Endothelial cell of umbilical vein (primary cell): ENCODE measurements around the gene PEAR1.

ENCODE experiments used
- EZH2 ChIP-seq: IDR thresholded peaks from 2 replicates; pipeline ENCODE4 v1.6.1; 2012; ENCODE audit warnings: borderline replicate concordance, low read depth, mild to moderate bottlenecking, moderate library complexity, low read length, inconsistent platforms; ENCODE audit not compliant: severe bottlenecking
- FOS ChIP-seq: IDR thresholded peaks from 2 replicates; pipeline ENCODE4 v1.6.1; 2011; ENCODE audit warnings: mild to moderate bottlenecking, low read length, moderate library complexity, borderline replicate concordance; ENCODE audit not compliant: insufficient read depth
- GATA2 ChIP-seq: IDR thresholded peaks from 2 replicates; pipeline ENCODE4 v1.7.0; 2011; ENCODE audit warnings: low read depth, mild to moderate bottlenecking, moderate library complexity, mixed read lengths, low read length; ENCODE audit not compliant: insufficient read length, insufficient read depth
- MYC ChIP-seq: IDR thresholded peaks from one replicate; pipeline ENCODE4 v1.6.1; 2011; ENCODE audit warnings: mild to moderate bottlenecking, low read depth, low read length
- POLR2A ChIP-seq: IDR thresholded peaks from 2 replicates; pipeline ENCODE4 v1.6.1; 2012; ENCODE audit warnings: low read depth, mild to moderate bottlenecking, control low read depth, low read length
- POLR2AphosphoS5 ChIP-seq: IDR thresholded peaks from 2 replicates; pipeline ENCODE4 v1.6.1; 2012; ENCODE audit warnings: low read depth, mild to moderate bottlenecking, control low read depth, low read length, moderate library complexity; ENCODE audit not compliant: insufficient read depth
- TF ChIP-seq, protein P1 (sequence below), 2 donors: IDR thresholded peaks; 1 replicate in 1 of 2; 2 replicates in 1 of 2; pipeline ENCODE4 v1.5.1; 2011; ENCODE audit warnings: low read length in 2 of 2, mild to moderate bottlenecking in 2 of 2, moderate library complexity in 2 of 2, control low read depth in 1 of 2, inconsistent platforms in 1 of 2, low read depth in 1 of 2; ENCODE audit not compliant: insufficient read depth in 1 of 2; ENCODE audit errors: extremely low read depth in 1 of 2
- TF ChIP-seq, protein P2 (sequence below): IDR thresholded peaks from 2 replicates; pipeline ENCODE4 v1.6.1; 2011; ENCODE audit not compliant: insufficient read depth, insufficient read length

DNA sequence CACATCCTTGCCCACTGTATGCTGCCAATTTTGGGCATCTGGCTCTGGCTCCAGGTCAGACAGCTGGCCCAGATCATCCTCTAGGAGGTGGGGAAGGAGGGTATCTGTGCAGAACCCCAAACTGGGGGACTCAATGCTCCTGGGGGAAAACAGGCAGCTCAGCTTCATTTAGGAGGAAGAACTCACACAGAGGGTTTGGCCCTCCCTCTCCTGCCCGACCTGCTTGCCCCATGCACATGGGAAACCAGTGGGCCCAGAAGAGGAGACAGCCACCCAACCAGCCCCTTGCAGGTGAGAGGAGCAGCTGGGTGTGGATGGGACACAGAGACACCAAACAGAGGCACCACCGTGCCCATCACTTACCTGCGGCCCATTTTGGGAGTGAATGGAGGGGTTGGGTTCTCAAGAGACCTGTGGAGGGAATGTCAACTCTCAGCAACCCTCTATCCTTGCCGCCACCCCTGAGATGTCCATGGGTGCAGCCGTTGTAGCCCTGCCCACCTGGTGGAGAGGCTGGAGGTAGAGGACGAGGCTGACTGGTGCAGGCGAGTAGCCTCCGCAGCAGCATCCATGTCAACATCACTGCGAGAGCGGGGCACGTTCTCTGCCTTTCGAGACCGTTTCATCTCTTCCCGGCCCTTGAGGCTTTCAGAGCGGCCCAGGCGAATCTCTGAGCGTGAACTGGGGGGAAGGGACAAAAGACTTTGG is 54.5 kb downstream of the PEAR1 start:
- TF ChIP-seq POLR2A (no peak), POLR2AphosphoS5 (no peak), EZH2 (no peak), MYC (no peak), GATA2 (no peak), FOS (no peak)
- TF ChIP-seq, protein P1, sequence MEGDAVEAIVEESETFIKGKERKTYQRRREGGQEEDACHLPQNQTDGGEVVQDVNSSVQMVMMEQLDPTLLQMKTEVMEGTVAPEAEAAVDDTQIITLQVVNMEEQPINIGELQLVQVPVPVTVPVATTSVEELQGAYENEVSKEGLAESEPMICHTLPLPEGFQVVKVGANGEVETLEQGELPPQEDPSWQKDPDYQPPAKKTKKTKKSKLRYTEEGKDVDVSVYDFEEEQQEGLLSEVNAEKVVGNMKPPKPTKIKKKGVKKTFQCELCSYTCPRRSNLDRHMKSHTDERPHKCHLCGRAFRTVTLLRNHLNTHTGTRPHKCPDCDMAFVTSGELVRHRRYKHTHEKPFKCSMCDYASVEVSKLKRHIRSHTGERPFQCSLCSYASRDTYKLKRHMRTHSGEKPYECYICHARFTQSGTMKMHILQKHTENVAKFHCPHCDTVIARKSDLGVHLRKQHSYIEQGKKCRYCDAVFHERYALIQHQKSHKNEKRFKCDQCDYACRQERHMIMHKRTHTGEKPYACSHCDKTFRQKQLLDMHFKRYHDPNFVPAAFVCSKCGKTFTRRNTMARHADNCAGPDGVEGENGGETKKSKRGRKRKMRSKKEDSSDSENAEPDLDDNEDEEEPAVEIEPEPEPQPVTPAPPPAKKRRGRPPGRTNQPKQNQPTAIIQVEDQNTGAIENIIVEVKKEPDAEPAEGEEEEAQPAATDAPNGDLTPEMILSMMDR (IDR thresholded peaks at IDR 0.05; ENCODE audit: extremely low read depth in 1 of 2, insufficient read depth in 1 of 2, low read depth in 1 of 2, low read length in 2 of 2): no peak
- TF ChIP-seq, protein P2, sequence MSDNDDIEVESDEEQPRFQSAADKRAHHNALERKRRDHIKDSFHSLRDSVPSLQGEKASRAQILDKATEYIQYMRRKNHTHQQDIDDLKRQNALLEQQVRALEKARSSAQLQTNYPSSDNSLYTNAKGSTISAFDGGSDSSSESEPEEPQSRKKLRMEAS: no peak
